Right lobe of liver (tissue), 4 donors: Measurements from ENCODE around the gene TGDS.

Source experiments
- POLR2A ChIP-seq: fragments of 450-650 bp; IDR thresholded peaks from one replicate; pipeline ENCODE4 v1.6.1; 2017; ENCODE audit warnings: antibody characterized with exemption, mild to moderate bottlenecking
- TF ChIP-seq, protein P1 (sequence below), 4 donors: fragments of 200-600 bp in 3 of 4; fragments of 450-650 bp in 1 of 4; IDR thresholded peaks; one replicate each; pipeline versions ENCODE4 v1.5.1 to v1.8.0; 2016 to 2022; ENCODE audit warnings: antibody characterized with exemption in 4 of 4, mild to moderate bottlenecking in 2 of 4
- donor health status: DM: no; HTN: no; CAD: no.
- donor health status: DM: no; HTN: no; CAD: no.
- donor health status: DM: no; HTN: yes; CAD: no.

DNA sequence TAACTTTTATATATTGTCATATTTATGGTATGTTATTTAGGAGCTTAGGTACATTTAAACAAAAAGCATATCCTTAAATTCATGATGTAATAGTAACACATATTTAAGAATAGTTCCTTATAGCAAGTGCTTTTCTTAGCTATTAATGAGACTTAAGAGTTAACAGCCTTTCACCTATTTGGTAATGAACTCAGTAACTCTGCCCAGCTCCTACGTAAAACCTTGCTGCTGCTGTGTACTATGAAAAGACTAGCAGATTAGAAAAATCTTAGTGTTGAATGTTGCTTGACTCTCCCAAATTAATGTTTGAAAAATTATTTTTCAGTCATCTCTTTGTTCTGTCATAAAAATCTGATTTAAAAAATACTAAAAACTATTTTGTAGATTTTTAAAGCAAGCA, 12.6 kb upstream of the TGDS start:
- TF ChIP-seq, protein P1, sequence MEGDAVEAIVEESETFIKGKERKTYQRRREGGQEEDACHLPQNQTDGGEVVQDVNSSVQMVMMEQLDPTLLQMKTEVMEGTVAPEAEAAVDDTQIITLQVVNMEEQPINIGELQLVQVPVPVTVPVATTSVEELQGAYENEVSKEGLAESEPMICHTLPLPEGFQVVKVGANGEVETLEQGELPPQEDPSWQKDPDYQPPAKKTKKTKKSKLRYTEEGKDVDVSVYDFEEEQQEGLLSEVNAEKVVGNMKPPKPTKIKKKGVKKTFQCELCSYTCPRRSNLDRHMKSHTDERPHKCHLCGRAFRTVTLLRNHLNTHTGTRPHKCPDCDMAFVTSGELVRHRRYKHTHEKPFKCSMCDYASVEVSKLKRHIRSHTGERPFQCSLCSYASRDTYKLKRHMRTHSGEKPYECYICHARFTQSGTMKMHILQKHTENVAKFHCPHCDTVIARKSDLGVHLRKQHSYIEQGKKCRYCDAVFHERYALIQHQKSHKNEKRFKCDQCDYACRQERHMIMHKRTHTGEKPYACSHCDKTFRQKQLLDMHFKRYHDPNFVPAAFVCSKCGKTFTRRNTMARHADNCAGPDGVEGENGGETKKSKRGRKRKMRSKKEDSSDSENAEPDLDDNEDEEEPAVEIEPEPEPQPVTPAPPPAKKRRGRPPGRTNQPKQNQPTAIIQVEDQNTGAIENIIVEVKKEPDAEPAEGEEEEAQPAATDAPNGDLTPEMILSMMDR (IDR thresholded peaks at IDR 0.05): no peak
- no peak for TF ChIP-seq POLR2A
